NCI-H2107 treated with DMSO at 0.1 percent for 48 hours (cell line): Measurements from ENCODE around the gene ABLIM2.

Experiments used
- DNase-seq: peaks from one replicate; lab custom pipeline; 2025; ENCODE audit not compliant: unreplicated experiment; lab: John Stamatoyannopoulos, UW

Gene ABLIM2

GRCh38 chr4:8105306-8106100 lies 53.1 kb downstream of the ABLIM2 start:
- DNase-seq = no peak

- no peak for DNase-seq
Measured at GRCh38 chr4:8104491-8105305, 53.9 kb downstream of the ABLIM2 start.

- no peak for DNase-seq
Measured at GRCh38 chr4:8103421-8104390, 54.9 kb downstream of the ABLIM2 start.

- DNase-seq = no peak
Measured at GRCh38 chr4:8102831-8103230, 55.8 kb downstream of the ABLIM2 start.

- no peak for DNase-seq
Measured at GRCh38 chr4:8102076-8102355, 56.6 kb downstream of the ABLIM2 start.

GRCh38 chr4:8101213-8102075 lies 57.2 kb downstream of the ABLIM2 start:
- no peak for DNase-seq

GRCh38 chr4:8099981-8100464 lies 58.6 kb downstream of the ABLIM2 start:
- no peak for DNase-seq

- no peak for DNase-seq
Measured at GRCh38 chr4:8098506-8098905, 60.1 kb downstream of the ABLIM2 start.

GRCh38 chr4:8097721-8098345 lies 60.8 kb downstream of the ABLIM2 start:
- no peak for DNase-seq

- DNase-seq = no peak
Measured at GRCh38 chr4:8097141-8097541, 61.5 kb downstream of the ABLIM2 start.

- no peak for DNase-seq
Measured at GRCh38 chr4:8096690-8097061, 61.9 kb downstream of the ABLIM2 start.

- DNase-seq = no peak
Measured at GRCh38 chr4:8095956-8096689, 62.5 kb downstream of the ABLIM2 start.

GRCh38 chr4:8093587-8094274 lies 64.9 kb downstream of the ABLIM2 start:
- no peak for DNase-seq

- no peak for DNase-seq
Measured at GRCh38 chr4:8092282-8092681, 66.3 kb downstream of the ABLIM2 start.

- DNase-seq = no peak
Measured at GRCh38 chr4:8090744-8091301, 67.8 kb downstream of the ABLIM2 start.

GRCh38 chr4:8090312-8090711 lies 68.3 kb downstream of the ABLIM2 start:
- DNase-seq = no peak

- DNase-seq = no peak
Measured at GRCh38 chr4:8089862-8090261, 68.8 kb downstream of the ABLIM2 start.

- no peak for DNase-seq
Measured at GRCh38 chr4:8088966-8089491, 69.6 kb downstream of the ABLIM2 start.
